GM18951 (cell line): ENCODE results near the gene AGBL4.

Experiments
- POLR2A ChIP-seq: IDR thresholded peaks from 4 replicates; pipeline ENCODE4 v1.6.1; 2011; ENCODE audit warnings: mild to moderate bottlenecking; ENCODE audit not compliant: insufficient read length, insufficient read depth; ENCODE audit errors: extremely low read depth
- in situ Hi-C: fragments of 300-500 bp; cut with MboI; formaldehyde crosslinking; loops from one replicate; pipeline ENCODE4 v1.12.0; 2022; ENCODE audit warnings: low sequenced_read_pairs, mixed read lengths, inconsistent platforms; ENCODE audit not compliant: unreplicated experiment

AGBL4 gene

GRCh38 chr1:49436865-49437264 lies 586.9 kb downstream of the AGBL4 start:
- in situ Hi-C loops, result no loop called here
- TF ChIP-seq POLR2A, result no peak

- in situ Hi-C loops, result no loop called here
- no peak for TF ChIP-seq POLR2A
Observed at GRCh38 chr1:49435291-49435690, 588.5 kb downstream of the AGBL4 start.

GRCh38 chr1:49424782-49425181 lies 599.0 kb downstream of the AGBL4 start:
- TF ChIP-seq POLR2A, result no peak
- in situ Hi-C loops, result no loop called here

- in situ Hi-C loops, result no loop called here
- no peak for TF ChIP-seq POLR2A
Observed at GRCh38 chr1:49416758-49417157, 607.0 kb downstream of the AGBL4 start.

GRCh38 chr1:49408346-49408745 lies 615.4 kb downstream of the AGBL4 start:
- TF ChIP-seq POLR2A, result no peak
- in situ Hi-C loops, result no loop called here

- in situ Hi-C loops, result no loop called here
- no peak for TF ChIP-seq POLR2A
Observed at GRCh38 chr1:49397086-49397485, 626.7 kb downstream of the AGBL4 start.

GRCh38 chr1:49394200-49394599 lies 629.6 kb downstream of the AGBL4 start:
- in situ Hi-C loops, result no loop called here
- no peak for TF ChIP-seq POLR2A

- TF ChIP-seq POLR2A, result no peak
- in situ Hi-C loops, result no loop called here
Observed at GRCh38 chr1:49389699-49390098, 634.1 kb downstream of the AGBL4 start.

- in situ Hi-C loops, result no loop called here
- TF ChIP-seq POLR2A, result no peak
Observed at GRCh38 chr1:49364676-49365075, 659.1 kb downstream of the AGBL4 start.

- in situ Hi-C loops, result no loop called here
- no peak for TF ChIP-seq POLR2A
Observed at GRCh38 chr1:49363628-49364027, 660.1 kb downstream of the AGBL4 start.

GRCh38 chr1:49358036-49358435 lies 665.7 kb downstream of the AGBL4 start:
- no peak for TF ChIP-seq POLR2A
- in situ Hi-C loops, result no loop called here

- in situ Hi-C loops, result no loop called here
- TF ChIP-seq POLR2A, result no peak
Observed at GRCh38 chr1:49356594-49356993, 667.2 kb downstream of the AGBL4 start.

- in situ Hi-C loops, result no loop called here
- no peak for TF ChIP-seq POLR2A
Observed at GRCh38 chr1:49351768-49352167, 672.0 kb downstream of the AGBL4 start.

- no peak for TF ChIP-seq POLR2A
- in situ Hi-C loops, result no loop called here
Observed at GRCh38 chr1:49346767-49347349, 676.9 kb downstream of the AGBL4 start.

- TF ChIP-seq POLR2A, result no peak
- in situ Hi-C loops, result no loop called here
Observed at GRCh38 chr1:49340576-49340975, 683.2 kb downstream of the AGBL4 start.
